Umbilical cord (tissue), 2 donors: ENCODE data around the gene DNAH7. TPM values are rescaled to one million over a fixed set of nuclear protein-coding genes. Genes with fewer than 3 reads are reported as not detected.
"Not testable (repeated sequence)": the region's sequence is repeated elsewhere in the genome, so short reads cannot be mapped to it uniquely, and the experiment has no call there.

Source experiments
- DNase-seq: peaks from one replicate; pipeline ENCODE4 v3.0.0-alpha.2; 2015; ENCODE audit warnings: low spot score
- total RNA-seq: library from RNA; depleted of rRNA; stranded (reverse); fragments of >200 nt; gene quantifications from one replicate; pipeline ENCODE4 v1.2.3, GENCODE V29; 2014; ENCODE audit warnings: low replicate concordance; ENCODE audit not compliant: insufficient read depth

The DNAH7 gene
- total RNA-seq, 1 donor from 2014 or later = 4.8 TPM

DNA sequence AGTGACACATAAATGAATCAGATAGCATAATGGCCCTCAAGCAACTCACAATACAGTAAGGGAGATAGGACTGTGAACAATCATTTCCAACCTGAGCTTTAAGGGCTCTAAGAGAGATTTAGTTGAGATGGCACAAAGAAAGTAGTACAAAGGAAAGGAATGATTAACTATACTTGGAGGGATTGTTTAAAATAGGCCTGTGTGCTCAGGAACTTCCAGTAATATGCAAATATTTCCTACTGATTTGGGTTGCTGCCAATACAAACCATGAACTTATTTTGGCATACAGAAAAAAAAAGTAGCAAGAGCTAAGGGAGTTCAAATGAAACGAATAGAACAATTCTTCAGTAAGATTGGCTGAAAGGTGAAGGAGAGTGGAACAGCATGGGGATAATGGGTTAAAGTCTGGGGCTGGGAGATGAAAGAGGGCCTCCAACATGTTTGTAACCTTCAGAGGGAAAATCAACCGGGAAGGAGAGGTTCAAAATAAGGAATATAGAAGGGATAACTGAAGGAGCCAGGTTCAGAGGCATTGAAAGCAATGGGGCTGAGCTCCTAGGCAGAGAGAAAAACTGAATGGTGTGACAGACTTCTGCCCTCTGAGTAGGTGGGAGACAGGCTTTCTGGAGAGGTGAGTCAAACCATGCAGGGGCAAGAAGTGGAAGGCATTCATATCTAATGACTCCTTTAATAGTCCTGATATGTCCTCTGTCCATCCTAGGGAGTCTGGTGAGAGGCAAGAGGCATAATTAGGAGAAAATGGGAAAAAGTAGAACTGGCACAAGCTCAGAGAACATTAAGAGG, 83.5 kb downstream of the DNAH7 start:
- peak; percentile 2 for DNase-seq

DNA sequence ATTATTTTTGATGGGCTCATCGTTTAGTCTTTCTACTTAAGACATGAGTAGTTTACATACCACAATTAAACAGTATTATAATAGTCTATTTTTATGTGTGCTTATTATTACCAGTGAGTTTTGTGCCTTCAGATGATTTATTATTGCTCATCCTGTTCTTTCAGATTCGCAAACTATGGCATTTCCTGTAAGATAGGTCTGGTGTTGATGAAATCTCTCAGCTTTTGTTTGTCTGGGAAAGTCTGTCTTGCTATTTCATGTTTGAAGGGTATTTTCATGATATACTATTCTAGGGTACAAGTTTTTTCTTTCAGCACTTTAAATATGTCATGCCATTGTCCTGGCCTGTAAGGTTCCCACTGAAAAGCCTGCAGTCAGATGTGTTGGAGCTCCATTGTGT, 101.3 kb downstream of the DNAH7 start:
- DNase-seq = peak; percentile 38

DNA sequence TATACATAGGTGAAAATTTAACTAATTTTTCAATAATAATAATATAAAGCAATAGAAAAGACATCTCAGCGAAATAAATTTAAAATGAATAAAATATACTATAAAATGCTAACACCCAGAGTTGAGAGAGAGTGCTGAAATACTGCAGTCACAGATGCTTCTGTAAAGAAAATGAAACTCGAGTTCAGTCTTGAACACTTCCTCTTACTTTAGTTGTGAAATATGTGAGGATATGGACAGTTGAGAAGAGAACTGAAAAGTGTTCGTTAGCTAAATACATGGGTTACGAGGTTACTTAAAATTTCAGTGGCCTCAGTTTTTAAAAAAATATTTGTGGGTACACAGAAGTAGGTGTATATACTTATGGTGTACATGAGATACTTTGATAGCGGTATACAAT, 106.8 kb downstream of the DNAH7 start:
- DNase-seq = no peak

DNA sequence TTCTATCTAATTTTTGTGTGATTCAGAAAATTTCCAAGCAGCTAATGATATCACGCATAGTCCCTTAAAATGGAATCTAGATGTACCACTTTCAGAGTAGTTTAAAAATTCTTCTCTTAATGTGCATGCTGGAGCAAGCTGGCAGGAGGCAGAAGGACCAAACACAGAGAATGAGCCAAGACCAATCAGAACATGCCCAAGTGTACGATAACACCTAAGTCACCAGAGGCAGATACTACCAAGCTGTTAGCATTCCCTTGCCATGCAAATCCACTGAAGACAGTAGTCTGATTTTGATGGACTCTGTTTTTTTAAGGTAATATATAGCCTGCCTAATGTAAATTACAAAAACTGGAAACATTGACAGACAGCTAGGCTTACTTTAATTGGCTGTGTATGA, 109.3 kb downstream of the DNAH7 start:
- DNase-seq = peak; percentile 14

DNA sequence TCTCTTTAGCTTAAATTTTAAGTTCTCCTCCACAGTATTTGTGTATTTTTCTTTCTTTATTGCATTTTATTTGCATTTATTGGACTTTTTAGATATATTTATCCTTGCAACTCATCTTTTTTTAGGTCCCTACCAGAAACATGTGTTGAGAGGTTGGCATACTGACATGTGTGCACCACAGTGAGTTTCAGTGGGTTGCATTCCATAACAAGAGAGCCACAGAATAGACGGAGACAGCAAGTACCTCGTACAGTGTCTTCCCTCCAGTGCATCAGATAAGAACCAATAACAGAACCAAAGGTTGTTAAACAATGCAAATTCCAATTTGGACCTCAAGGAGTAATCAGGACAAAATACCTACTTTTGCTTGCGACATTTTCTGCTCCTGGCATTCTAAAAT, 111.9 kb downstream of the DNAH7 start:
- no peak for DNase-seq

DNA sequence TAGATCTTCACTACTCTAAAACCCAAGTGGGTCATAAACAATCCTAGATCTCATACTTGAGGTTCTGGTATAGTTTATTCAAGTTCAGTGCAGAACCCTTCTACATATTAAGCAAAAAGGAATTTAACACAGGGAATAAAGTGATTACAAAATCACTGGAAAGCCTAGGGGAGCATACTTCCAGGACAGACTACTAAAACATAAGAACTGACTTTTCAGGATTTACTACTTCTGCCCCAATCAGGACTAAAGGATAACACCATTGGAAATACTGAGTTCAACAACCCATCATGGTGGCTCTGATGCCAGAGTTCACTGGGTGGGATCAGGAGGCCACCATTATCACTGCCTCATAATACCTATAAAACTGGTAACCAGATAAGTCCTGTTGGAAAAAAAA, 123.6 kb downstream of the DNAH7 start:
- peak; percentile 36 for DNase-seq

DNA sequence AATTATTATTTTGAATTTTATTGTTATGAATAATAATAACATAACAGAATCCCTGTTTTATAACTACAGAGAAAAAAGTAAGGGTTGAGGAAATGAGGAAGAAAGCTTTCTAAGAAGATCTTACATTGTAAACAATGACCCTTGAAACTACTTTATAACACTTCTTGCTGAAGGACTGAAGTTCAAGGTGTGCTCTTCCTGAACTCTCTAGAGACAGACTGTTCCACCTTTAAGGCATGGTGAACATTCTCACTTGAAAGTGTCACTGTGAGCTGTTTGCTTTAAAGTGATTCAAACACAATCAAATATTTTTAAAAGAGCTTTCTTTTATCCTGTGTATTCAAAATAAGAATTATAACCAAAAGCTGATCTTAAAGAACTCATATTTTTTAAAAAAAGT, 131.5 kb downstream of the DNAH7 start:
- no peak for DNase-seq

DNA sequence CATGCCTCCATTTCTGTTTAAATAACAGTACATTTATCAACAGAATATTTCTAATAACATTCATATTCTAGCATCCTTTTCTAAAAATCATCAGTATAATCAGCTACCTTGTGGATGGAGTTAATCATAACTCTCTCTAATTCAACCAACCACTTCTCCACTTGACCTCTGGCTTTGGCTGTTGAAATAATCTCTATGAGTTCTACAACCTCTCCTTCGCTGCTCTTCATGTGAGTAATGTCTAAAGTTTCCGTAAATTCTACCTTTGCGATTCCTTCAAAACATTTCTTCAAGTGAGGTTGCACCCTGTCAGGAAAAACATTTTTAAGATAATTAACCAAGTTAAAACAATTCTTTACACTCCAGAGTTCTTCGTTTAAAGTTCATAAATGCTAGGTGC, 134.2 kb downstream of the DNAH7 start:
- DNase-seq = no peak

DNA sequence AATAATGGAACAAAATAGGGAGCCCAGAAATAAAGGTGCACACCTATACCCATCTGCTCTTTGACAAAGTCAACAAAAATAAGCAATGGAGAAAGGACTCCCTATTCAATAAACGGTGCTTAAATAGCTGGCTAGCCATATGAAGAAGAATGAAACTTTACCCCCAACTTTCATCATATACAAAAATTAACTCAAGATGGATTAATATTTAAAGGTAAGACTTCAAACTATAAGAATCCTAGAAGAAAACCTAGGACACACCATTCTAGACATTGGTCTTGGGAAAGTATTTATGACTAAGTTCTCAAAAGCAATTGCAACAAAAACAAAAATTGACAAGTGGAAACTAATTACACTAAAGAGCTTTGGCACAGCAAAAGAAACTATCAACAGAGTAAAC, 139.1 kb downstream of the DNAH7 start:
- DNase-seq = no peak

DNA sequence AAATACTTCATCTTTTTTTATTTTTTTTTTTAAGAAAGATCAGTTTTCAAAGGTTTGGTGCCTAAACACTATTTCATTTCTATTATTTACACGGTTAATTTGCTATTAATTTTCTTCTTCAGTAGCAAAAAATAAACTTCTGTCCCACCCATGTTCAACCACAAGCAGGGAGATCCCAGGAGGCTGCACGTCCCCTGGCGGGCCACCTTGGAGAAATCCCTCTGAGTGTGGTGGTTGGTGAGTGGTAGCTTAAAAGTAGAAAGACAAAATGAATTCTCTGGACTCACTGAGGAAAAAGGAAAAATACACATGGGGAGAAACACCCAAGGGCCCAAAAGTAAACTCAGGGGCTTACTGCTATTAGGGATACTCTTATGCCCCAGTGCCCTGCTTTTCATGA, 143.5 kb downstream of the DNAH7 start:
- DNase-seq = no peak

DNA sequence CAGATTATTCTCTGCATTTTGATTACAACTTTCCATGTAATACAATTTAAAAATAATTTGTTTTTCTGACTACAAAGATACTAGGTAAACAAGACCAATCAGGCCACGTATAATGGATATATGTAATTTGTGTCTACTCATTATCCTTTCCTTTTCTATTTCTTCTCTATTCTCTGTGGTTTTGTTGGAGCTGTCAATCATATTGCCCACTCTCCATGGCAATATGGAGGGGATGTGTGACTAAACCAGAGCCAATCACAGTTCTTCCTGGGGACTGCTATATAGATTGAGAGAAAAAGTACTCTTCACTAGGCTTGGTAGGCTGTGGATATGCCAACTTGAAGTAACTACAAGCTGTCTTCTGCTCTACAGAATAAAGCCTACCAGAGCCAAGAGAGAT, 144.7 kb downstream of the DNAH7 start:
- DNase-seq = no peak

DNA sequence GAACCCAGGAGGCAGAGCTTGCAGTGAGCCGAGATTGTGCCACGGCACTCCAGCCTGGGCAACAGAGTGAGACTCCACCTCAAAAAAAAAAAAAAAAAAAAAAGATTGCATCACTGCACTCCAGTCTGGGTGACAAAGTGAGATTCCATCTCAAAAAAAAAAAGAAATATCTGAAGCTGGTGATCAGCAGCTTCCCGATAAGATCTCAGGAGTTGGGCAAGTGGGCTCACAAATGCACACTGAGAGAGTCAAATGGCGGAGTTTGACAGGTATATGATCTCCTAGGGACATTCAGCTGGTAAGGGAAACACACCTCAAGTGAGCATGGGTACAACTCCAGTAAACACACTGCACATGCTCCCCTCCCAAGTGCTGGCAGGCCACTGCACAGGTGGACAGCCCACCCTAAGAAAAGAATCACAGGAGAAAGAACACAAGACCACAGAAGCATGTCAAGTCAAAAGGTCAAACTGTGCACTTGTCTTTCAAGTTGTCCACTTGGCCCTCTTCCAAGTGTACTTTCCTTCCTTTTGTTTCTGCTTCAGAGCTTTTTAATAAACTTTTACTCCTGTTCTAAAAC, 151.5 kb downstream of the DNAH7 start:
- not testable (repeated sequence) for DNase-seq

DNA sequence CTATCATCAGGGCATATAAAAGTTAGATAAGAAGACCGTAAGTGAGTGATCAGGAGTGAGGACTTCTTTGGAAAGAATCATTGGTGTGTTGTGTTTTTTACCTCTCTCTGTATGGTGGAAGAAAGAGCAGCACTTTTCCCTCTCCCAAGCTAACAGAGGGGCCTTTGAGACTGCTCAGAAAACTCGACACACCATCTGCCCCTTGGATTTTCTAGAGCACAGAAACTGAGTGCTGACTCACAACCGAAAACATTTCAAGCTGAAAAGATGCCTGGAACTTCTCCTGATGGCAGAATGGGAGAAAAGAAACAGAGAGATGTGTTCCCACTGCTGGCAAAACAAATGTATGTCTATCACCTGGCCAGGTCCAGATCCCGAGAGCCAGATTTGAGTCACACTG, 156.6 kb downstream of the DNAH7 start:
- peak; percentile 6 for DNase-seq

DNA sequence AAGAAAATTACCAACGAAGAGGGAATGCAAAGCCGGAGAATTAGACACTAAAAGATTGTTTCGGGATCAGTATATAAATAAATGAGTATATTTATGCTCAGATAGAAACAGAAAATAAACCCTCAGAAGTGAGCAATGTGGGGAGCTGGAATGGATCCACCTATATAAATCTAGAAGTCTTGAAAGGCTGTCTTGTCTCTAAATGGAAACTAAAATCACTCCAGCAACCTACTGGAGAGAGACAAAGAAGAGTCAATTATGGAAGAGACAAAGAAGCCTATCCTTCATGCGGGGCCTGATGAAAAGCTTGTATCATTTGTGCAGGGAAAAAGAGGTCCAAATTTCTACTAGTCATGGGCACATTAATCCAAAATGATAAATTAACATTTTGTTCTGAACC, 158.1 kb downstream of the DNAH7 start:
- no peak for DNase-seq

DNA sequence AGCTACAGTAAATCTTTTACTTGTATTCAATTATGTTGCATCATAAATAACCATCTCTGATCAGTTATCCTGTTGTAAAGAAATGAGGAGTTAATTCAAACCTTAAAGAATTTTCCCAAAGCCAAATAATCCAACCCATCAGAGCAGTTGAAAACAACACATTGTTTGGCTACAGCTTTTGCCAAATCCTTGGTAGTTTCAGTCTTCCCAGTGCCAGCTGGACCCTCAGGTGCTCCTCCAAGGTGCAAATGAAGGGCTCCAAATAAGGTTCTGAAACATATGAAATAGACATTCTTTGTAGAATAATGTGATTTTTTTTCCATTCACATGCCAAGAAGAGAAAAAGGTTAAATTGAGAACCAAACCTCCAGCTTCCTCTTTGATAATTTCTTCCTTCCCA, 158.7 kb downstream of the DNAH7 start:
- no peak for DNase-seq

DNA sequence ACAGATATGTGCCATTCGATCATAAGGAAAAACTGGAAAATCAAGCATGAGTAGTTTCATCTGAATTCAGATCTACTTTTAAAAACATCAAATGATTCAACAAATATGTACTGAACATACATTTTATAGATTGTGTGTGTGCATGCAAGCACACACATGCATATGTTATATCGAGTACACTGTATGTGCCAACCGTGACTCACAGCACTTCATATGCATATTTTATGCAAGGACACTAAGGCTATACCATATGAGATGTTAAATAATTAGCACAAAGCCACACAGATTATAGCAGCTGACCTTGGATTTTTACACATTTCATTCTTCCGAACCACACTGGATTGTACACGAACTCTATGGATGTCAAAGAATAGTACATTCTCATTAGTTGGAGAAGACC, 161.2 kb downstream of the DNAH7 start:
- DNase-seq = no peak

DNA sequence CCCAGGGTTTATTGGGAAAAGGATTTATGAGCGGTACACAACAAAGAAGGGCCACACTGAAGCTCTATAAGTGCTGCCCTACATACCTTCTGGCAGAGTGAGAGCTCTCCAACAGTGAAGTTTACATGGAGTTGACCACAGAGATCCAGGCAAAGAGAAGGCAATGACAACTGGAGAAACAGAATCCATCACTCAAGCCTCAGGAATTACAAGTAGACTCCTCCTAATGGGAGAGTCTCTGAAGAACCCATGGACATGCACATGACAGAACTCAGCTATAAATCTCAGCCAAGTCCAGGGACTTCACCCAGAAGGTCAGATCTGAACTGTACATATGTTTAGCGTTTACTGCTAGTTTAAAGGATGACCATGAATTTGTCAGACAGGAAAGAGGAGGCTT, 164.7 kb downstream of the DNAH7 start:
- DNase-seq = no peak

DNA sequence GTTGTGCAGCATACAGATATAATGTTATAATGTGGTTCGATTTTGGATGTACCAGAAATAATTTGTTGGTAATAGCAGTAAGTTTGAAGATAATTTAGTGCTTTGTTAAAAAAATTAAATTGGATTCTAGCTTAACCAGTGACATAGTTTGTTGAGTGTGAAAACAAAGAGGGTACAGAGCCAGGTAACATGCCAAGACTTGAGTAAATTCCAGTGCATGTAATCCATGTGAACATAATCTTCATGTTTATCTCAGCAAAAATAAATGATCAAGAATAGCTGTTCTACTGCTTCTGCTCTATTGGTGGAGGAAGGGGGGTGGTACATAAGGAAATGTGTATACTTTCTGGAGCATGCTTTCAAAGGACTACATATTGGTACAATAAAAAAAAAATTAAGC, 165.8 kb downstream of the DNAH7 start:
- peak; percentile 55 for DNase-seq

DNA sequence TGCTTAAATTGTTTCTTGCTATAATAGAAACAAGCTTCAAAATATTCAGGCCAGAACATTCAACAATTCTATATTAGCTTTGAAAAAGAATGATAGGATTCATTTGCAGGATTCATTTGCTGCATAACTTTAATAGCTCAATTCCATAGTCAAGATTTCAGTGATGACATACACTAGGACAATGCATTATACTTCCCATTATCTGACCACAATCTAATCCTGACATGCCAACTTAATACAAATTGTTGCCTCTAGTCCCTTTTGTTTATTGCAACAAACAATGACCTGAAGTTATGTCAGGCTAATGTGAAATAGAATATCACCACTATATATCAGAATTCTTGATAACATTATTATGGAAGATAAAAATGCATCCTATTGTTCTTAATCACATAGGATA, 169.4 kb downstream of the DNAH7 start:
- DNase-seq = no peak

DNA sequence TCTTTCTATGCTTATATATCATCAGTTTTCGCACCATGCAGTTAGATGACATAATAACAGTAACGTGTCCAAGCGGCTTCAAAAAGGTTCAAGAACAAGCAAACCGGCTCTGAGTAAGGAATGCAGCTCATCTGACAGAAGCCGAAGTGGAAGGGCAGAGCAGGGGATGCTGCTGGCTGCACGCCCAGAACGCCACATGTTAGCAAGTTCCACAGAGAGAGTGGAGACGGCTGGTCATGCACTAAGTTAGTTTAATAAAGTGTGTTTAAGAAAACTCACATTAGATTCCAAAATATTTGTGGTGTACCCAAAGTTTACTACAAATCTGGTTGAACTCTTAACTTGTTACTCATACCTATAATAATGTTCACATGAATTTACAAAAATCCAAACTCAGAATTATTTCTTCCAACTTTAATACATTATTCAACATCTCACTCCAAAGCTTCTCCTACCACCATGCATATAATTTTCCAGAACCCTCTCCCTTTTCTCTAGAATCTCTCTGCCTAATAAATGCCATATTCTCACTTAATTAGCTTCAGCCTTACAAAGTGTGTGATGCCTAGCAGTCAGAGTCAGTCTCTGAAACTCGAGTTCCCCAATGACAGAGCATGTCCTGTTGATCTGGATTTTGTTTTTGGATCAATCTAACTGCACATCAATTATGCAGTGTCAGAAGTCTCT, 170.0 kb downstream of the DNAH7 start:
- DNase-seq = peak; percentile 98

DNA sequence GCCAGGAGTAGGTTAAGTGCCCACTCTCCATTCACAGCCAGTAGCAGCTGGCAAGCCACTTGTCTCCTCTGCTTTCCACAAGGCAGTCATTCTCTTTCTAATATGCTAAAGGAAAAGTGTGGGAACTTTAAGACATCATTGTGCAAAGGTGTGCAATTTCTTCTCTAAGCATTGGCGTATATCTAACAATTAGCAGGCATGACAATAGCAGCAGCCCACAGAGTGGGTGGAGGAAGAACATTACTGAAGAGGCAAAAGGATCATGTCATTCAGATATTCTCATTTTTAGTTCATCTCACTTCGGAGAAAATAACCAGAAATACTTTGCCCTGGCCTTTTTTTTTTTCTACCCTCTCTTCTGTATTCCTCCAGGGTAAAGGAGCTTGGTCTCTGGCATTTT, 177.6 kb downstream of the DNAH7 start:
- no peak for DNase-seq

DNA sequence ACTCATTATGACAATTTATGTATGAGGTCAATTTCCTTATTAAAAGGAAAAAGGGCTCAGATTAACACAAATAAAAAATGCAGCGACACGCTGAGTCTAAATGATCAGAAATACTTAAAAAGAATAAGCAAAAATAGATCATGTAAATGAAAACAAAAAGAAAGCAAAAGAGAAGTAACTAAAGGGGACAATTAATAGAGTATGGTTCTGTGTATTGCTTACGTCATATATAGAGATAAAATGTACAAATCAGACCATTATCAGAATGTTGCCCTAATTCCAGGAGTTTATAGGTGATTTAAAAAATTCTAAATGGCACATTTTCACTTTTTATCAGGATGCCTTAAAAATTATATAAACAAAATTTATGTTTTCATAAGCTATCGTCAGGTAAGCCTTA, 189.5 kb downstream of the DNAH7 start:
- no peak for DNase-seq

DNA sequence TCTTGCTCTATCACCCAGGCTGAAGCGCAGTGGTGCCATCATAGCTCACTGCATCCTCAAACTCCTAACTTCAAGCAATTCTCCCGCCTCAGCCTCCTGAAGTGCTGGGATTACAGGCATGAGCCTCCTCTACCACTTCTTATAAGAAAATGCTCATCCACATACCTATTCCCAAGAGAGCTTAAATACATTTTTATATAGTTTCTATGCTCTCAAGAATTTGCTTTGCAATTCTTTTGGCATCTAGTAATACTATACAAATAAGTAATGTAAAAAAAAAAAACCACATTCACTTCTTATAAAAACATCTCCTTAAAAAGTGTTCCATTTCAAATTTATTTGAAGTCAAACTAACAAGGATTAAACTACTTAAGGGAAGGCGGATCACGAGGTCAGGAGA, 197.3 kb downstream of the DNAH7 start:
- no peak for DNase-seq
